Stimulated activated CD4-positive, alpha-beta T cell treated with anti-CD3 and anti-CD28 coated beads, TNF-alpha, amount 100 ng/mL, for 1 hour (primary cell): ENCODE data around the gene NFIA.

Source experiments
- DNase-seq, 3 donors: peaks; one replicate each; pipeline ENCODE4 v3.0.0-alpha.2; 2020; ENCODE audit warnings: low read depth in 3 of 3, low spot score in 1 of 3

Gene NFIA

GRCh38 chr1:61101536-61101935 lies 19.2 kb downstream of the NFIA start:
- DNase-seq, result no peak

- no peak for DNase-seq
Measured at GRCh38 chr1:61102041-61102440, 19.7 kb downstream of the NFIA start.

- DNase-seq, result no peak
Measured at GRCh38 chr1:61102621-61103020, 20.3 kb downstream of the NFIA start.

GRCh38 chr1:61104220-61104671 lies 21.9 kb downstream of the NFIA start:
- DNase-seq, result no peak

- DNase-seq, result no peak
Measured at GRCh38 chr1:61107638-61108037, 25.3 kb downstream of the NFIA start.

GRCh38 chr1:61109158-61109557 lies 26.8 kb downstream of the NFIA start:
- DNase-seq, result no peak

- no peak for DNase-seq
Measured at GRCh38 chr1:61109910-61110309, 27.5 kb downstream of the NFIA start.

GRCh38 chr1:61110554-61110953 lies 28.2 kb downstream of the NFIA start:
- DNase-seq, result no peak

- DNase-seq, result no peak
Measured at GRCh38 chr1:61111084-61112004, 29.0 kb downstream of the NFIA start.

GRCh38 chr1:61114178-61114870 lies 32.0 kb downstream of the NFIA start:
- DNase-seq, result no peak

- DNase-seq, result no peak
Measured at GRCh38 chr1:61115436-61115835, 33.1 kb downstream of the NFIA start.

- no peak for DNase-seq
Measured at GRCh38 chr1:61116421-61116820, 34.1 kb downstream of the NFIA start.

GRCh38 chr1:61117283-61117682 lies 34.9 kb downstream of the NFIA start:
- DNase-seq, result no peak

GRCh38 chr1:61119085-61119484 lies 36.7 kb downstream of the NFIA start:
- no peak for DNase-seq

- DNase-seq, result no peak
Measured at GRCh38 chr1:61120246-61120840, 38.0 kb downstream of the NFIA start.

- no peak for DNase-seq
Measured at GRCh38 chr1:61120998-61121397, 38.6 kb downstream of the NFIA start.

- no peak for DNase-seq
Measured at GRCh38 chr1:61121631-61122030, 39.3 kb downstream of the NFIA start.

GRCh38 chr1:61122389-61122788 lies 40.0 kb downstream of the NFIA start:
- DNase-seq, result no peak

GRCh38 chr1:61123326-61123725 lies 41.0 kb downstream of the NFIA start:
- no peak for DNase-seq

GRCh38 chr1:61124078-61124477 lies 41.7 kb downstream of the NFIA start:
- DNase-seq, result no peak

GRCh38 chr1:61124696-61125095 lies 42.3 kb downstream of the NFIA start:
- no peak for DNase-seq

- no peak for DNase-seq
Measured at GRCh38 chr1:61125263-61125662, 42.9 kb downstream of the NFIA start.
